A673 (cell line): ENCODE data around the gene CHAT. TPM values are rescaled to one million over a fixed set of nuclear protein-coding genes. Genes with fewer than 3 reads are reported as not detected.

Experiments used
- BruUV-seq: library from RNA; stranded (reverse); fragments of 400-500 nt; replicated peaks from 2 replicates; lab custom pipeline; 2021; lab: Mats Ljungman, UMichigan
- CTCF ChIA-PET: fragments of 300-600 bp; sonication (Branson Sonifier 250); formaldehyde crosslinking; loops from one replicate; lab custom pipeline; 2022; ENCODE audit warnings: antibody characterized with exemption; lab: Charles Lee
- POLR2A ChIA-PET: fragments of 300-600 bp; sonication (Branson Sonifier 250); formaldehyde crosslinking; loops from one replicate; lab custom pipeline; 2022; ENCODE audit warnings: antibody characterized with exemption; ENCODE audit not compliant: low non-redundant PET; lab: Charles Lee
- DNase-seq: peaks from one replicate; pipeline ENCODE4 v3.0.0-alpha.2; 2015; ENCODE audit warnings: low spot score
- H3K27ac ChIP-seq: fragments of 200-600 bp; sonication (generic); 2 replicates; pipeline ENCODE4 v1.5.1; 2016; ENCODE audit warnings: mixed run types, low read depth, mild to moderate bottlenecking, mixed read lengths, antibody characterized with exemption, low read length; ENCODE audit not compliant: poor library complexity, severe bottlenecking
- H3K27me3 ChIP-seq: fragments of 200-600 bp; sonication (generic); replicated peaks from 2 replicates; pipeline ENCODE4 v1.6.1; 2017; ENCODE audit warnings: mixed run types, low read depth, mild to moderate bottlenecking, mixed read lengths, antibody characterized with exemption, low read length; ENCODE audit not compliant: insufficient read depth, poor library complexity
- H3K36me3 ChIP-seq: fragments of 200-600 bp; sonication (generic); 2 replicates; pipeline ENCODE4 v1.6.1; 2016; ENCODE audit warnings: mixed run types, mild to moderate bottlenecking, mixed read lengths, antibody characterized with exemption, low read length; ENCODE audit not compliant: insufficient read depth, poor library complexity, severe bottlenecking
- H3K4me1 ChIP-seq: fragments of 200-600 bp; sonication (generic); 2 replicates; pipeline ENCODE4 v1.6.1; 2017; ENCODE audit warnings: mixed run types, mild to moderate bottlenecking, mixed read lengths, antibody characterized with exemption, low read length; ENCODE audit not compliant: insufficient read depth, poor library complexity, severe bottlenecking
- H3K4me3 ChIP-seq: fragments of 200-600 bp; sonication (generic); 2 replicates; pipeline ENCODE4 v1.5.1; 2016; ENCODE audit warnings: low read depth, mixed run types, mild to moderate bottlenecking, mixed read lengths, low read length; ENCODE audit not compliant: poor library complexity, severe bottlenecking
- H3K9me3 ChIP-seq: fragments of 200-600 bp; sonication (generic); 2 replicates; pipeline ENCODE4 v1.6.1; 2016; ENCODE audit warnings: mixed run types, low read depth, mild to moderate bottlenecking, mixed read lengths, antibody characterized with exemption, low read length; ENCODE audit not compliant: poor library complexity, severe bottlenecking
- EZH2 ChIP-seq: fragments of 200-600 bp; sonication (generic); IDR thresholded peaks from 2 replicates; pipeline ENCODE4 v1.6.1; 2017; ENCODE audit warnings: borderline replicate concordance, low read depth, mild to moderate bottlenecking, mixed read lengths, antibody characterized with exemption, low read length; ENCODE audit not compliant: poor library complexity, severe bottlenecking
- intact Hi-C: fragments of 100-400 bp; cut with micrococcal nuclease; formaldehyde crosslinking; loops from one replicate; pipeline ENCODE4 v1.10.0; 2022; ENCODE audit not compliant: unreplicated experiment
- total RNA-seq: library from RNA; stranded (reverse); gene quantifications from 2 replicates; pipeline ENCODE4 v1.2.3, GENCODE V29; 2021
- TF ChIP-seq, protein P1 (sequence below): fragments of 300-800, 200-600 bp; sonication (generic); conservative IDR thresholded peaks from 2 replicates; pipeline ENCODE4 v1.5.1; 2017; ENCODE audit warnings: low read depth, mild to moderate bottlenecking, antibody characterized with exemption, low read length, moderate library complexity, mixed read lengths

CHAT gene
- total RNA-seq, 1 experiment from 2014 or later: 0.56 TPM

DNA sequence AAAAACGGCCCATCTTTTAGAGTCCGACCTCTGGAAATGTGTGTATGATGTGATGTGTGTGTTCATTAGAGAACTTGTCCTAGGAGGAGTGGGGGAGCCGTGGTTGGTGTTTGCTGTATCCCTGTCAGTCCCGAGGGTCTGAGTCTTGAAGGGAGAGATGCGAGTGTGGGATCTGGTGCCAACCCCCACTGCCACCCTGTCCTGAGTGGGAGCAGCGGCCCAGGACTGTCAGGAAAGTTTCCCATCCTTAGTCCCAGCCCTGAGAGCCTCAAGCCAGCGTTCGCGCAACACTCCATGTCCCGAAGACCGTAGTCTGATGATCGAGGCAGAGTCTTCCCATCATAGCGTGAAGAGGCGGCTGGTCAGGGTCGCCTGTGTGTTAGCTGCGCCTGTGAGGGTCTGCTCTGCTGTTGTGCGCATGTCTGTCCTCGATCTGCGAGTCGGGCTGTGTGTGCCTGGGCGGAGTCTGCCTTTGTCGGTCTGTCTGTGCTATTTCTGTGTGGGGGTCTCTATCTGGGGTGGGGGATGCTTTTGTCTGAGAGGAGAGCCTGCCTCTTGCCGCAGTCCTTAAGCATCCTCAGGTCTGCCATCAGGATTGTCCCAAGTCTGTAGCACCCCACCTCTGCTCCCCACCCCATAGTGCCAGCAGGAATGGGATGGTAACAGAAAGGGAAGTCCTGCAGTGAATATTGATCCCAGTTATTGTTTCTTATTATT lies 514 bp upstream of the CHAT start:
- TF ChIP-seq, protein P1, sequence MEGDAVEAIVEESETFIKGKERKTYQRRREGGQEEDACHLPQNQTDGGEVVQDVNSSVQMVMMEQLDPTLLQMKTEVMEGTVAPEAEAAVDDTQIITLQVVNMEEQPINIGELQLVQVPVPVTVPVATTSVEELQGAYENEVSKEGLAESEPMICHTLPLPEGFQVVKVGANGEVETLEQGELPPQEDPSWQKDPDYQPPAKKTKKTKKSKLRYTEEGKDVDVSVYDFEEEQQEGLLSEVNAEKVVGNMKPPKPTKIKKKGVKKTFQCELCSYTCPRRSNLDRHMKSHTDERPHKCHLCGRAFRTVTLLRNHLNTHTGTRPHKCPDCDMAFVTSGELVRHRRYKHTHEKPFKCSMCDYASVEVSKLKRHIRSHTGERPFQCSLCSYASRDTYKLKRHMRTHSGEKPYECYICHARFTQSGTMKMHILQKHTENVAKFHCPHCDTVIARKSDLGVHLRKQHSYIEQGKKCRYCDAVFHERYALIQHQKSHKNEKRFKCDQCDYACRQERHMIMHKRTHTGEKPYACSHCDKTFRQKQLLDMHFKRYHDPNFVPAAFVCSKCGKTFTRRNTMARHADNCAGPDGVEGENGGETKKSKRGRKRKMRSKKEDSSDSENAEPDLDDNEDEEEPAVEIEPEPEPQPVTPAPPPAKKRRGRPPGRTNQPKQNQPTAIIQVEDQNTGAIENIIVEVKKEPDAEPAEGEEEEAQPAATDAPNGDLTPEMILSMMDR: no peak
- TF ChIP-seq EZH2: peak; percentile 86
- intact Hi-C loops: no loop called here
- no peaks in the 10 kb centered on the region for H3K36me3 ChIP-seq
- no peak for DNase-seq
- H3K9me3 ChIP-seq: no peaks in the 10 kb centered on the region
- H3K4me1 ChIP-seq: no peaks in the 10 kb centered on the region
- peaks cover 83% of the 10 kb centered on the region for H3K27me3 ChIP-seq
- ChIA-PET POLR2A (no interaction called here), CTCF (no interaction called here)
- H3K27ac ChIP-seq: no peak overlapping the region
- BruUV-seq: no TSS peak
- H3K4me3 ChIP-seq: peak overlapping the region; percentile 11

DNA sequence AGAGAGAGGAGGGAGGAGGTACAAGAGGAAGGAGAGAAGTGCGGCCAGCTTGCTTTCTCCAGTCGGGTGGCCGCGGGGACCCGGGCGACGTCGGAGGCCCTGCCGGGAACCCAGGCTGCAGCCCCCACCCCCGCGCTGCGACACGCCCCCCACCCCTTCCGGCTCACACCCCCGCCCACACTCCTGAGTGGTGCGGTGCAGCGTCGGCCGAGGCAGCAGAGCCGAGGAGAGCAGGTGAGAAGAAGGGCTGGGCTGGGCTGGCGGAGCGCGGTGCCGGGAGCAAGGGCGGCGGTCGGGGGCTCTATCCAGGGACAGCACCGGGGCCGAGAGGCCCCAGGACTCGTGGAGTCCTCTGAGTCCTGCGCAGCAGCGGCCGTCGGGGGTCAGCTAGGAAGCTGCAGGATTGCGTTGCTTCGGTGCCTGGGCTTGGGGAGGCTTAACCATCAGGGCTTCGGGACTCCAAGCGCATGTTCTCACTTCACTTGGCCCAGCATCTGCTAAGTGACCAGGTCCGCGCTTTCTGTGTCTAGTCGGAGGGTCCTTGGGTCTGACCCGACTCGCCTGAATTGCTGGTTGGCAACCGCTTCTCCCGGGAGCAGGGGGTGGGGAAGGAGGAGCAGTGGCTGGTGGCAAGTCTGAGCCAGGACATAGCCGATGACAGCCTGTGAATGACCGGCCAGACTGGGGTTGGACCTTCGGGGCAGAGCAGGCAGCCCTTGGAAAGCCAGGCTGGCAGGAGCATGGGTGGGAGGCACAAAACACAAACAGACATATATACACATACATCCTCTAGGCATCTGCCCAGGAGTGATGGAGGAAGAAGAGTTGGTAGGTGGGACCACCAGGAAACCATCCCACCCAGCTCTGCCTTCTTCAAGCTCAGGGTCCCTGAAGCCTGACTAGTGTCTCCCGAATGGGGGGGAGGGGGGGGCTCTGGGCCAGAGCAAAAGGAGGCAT lies 683 bp downstream of the CHAT start:
- no peak overlapping the region for H3K27ac ChIP-seq
- H3K4me3 ChIP-seq: no peak overlapping the region
- peaks cover 74% of the 10 kb centered on the region for H3K27me3 ChIP-seq
- TF ChIP-seq, protein P1: no peak
- no peak for TF ChIP-seq EZH2
- H3K4me1 ChIP-seq: no peaks in the 10 kb centered on the region
- no peaks in the 10 kb centered on the region for H3K9me3 ChIP-seq
- ChIA-PET CTCF (no interaction called here), POLR2A (no interaction called here)
- no peaks in the 10 kb centered on the region for H3K36me3 ChIP-seq
- intact Hi-C loops: no loop called here
- no peak for DNase-seq
- BruUV-seq: no TSS peak

DNA sequence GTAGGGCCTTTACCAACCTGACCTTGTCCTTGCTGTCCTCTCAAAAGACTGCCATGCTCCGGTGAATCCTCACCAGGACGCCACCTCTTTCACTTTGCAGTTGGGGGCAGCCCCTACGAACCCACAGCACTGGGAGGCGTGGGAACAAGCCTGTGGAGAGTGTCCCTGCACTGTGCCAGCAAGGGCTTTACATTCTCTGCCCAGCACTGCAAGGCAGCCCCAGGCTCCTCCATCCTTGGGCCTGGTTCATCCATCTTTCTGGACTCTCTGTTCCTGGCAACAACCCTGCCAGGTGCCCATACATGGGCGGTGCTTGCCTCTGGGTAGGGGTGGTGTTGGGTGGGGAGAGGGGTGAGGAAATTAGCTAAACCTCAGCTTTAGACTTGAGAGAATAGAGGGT lies 1.4 kb downstream of the CHAT start:
- CTCF ChIA-PET: no interaction called here
- H3K27me3 ChIP-seq: peaks cover 70% of the 10 kb centered on the region
- no peak for DNase-seq

More for the DNA sequence above, 1.4 kb downstream of the CHAT start:
- no peaks in the 10 kb centered on the region for H3K36me3 ChIP-seq
- BruUV-seq: no TSS peak
- H3K27ac ChIP-seq: no peak overlapping the region
- H3K9me3 ChIP-seq: no peaks in the 10 kb centered on the region
- H3K4me3 ChIP-seq: no peak overlapping the region
- intact Hi-C loops: no loop called here
- H3K4me1 ChIP-seq: no peaks in the 10 kb centered on the region
- TF ChIP-seq, protein P1: no peak
- TF ChIP-seq EZH2: no peak
- POLR2A ChIA-PET: no interaction called here
